ENCODE measurements around the gene C19orf18. TPM values are rescaled to one million over a fixed set of nuclear protein-coding genes. Genes with fewer than 3 reads are reported as not detected.

C19orf18 gene
- total RNA-seq, 1 experiment from 2014 or later = 0.43 TPM

DNA sequence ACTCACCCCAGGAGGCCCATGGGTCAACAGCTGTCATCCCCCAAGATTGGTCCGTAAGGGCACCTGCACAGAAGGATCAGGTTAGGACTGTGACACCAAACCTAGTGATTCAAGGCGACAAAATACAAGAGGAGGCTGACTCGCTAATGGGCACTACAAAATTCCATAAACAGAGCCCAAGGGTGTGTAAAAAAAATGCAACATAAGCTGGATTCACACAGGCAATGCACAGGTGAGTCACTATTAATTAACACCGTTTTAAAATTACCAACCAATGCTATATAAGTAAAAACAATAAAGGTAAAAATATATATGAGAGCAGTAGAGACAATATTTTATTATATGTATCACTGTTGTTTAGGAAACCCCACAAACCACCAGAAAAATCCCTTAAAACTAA is 26.3 kb upstream of the C19orf18 start:
- Histone ChIP-seq H3K4me1 (ENCODE audit: insufficient read depth, low read length, poor library complexity, severe bottlenecking) (peaks cover 3% of the 10 kb centered on the region), H3K36me3 (ENCODE audit: insufficient read depth, low read length, poor library complexity, severe bottlenecking) (peaks cover 59% of the 10 kb centered on the region), H3K9me3 (ENCODE audit: low read depth, low read length, poor library complexity, severe bottlenecking) (peaks cover 54% of the 10 kb centered on the region), H3K4me3 (ENCODE audit: low read depth, low read length, poor library complexity, severe bottlenecking) (no peak overlapping the region), H3K27ac (ENCODE audit: low read depth, low read length, poor library complexity, severe bottlenecking) (no peak overlapping the region), H3K27me3 (replicated peaks; ENCODE audit: insufficient read depth, low read depth, low read length, poor library complexity) (no peaks in the 10 kb centered on the region)
- POLR2A ChIA-PET (ENCODE audit: low non-redundant PET) = no interaction called here
- intact Hi-C loops (cut with micrococcal nuclease; ENCODE audit: unreplicated experiment) = no loop called here
- BruUV-seq (replicated peaks) = no TSS peak
- no peak for DNase-seq (ENCODE audit: low spot score)
- no peak for TF ChIP-seq EZH2 (IDR thresholded peaks at IDR 0.05; ENCODE audit: borderline replicate concordance, low read depth, low read length, poor library complexity, severe bottlenecking)
- TF ChIP-seq, protein P1, sequence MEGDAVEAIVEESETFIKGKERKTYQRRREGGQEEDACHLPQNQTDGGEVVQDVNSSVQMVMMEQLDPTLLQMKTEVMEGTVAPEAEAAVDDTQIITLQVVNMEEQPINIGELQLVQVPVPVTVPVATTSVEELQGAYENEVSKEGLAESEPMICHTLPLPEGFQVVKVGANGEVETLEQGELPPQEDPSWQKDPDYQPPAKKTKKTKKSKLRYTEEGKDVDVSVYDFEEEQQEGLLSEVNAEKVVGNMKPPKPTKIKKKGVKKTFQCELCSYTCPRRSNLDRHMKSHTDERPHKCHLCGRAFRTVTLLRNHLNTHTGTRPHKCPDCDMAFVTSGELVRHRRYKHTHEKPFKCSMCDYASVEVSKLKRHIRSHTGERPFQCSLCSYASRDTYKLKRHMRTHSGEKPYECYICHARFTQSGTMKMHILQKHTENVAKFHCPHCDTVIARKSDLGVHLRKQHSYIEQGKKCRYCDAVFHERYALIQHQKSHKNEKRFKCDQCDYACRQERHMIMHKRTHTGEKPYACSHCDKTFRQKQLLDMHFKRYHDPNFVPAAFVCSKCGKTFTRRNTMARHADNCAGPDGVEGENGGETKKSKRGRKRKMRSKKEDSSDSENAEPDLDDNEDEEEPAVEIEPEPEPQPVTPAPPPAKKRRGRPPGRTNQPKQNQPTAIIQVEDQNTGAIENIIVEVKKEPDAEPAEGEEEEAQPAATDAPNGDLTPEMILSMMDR (conservative IDR thresholded peaks at IDR 0.05; ENCODE audit: low read depth, low read length) = no peak
- CTCF ChIA-PET = no interaction called here

- Histone ChIP-seq H3K9me3 (ENCODE audit: low read depth, low read length, poor library complexity, severe bottlenecking) (peaks cover 32% of the 10 kb centered on the region), H3K36me3 (ENCODE audit: insufficient read depth, low read length, poor library complexity, severe bottlenecking) (peaks cover 18% of the 10 kb centered on the region), H3K27ac (ENCODE audit: low read depth, low read length, poor library complexity, severe bottlenecking) (no peak overlapping the region), H3K4me1 (ENCODE audit: insufficient read depth, low read length, poor library complexity, severe bottlenecking) (no peaks in the 10 kb centered on the region), H3K4me3 (ENCODE audit: low read depth, low read length, poor library complexity, severe bottlenecking) (no peak overlapping the region), H3K27me3 (replicated peaks; ENCODE audit: insufficient read depth, low read depth, low read length, poor library complexity) (no peaks in the 10 kb centered on the region)
- TF ChIP-seq, protein P1 (conservative IDR thresholded peaks at IDR 0.05; ENCODE audit: low read depth, low read length) = no peak
- no peak for TF ChIP-seq EZH2 (IDR thresholded peaks at IDR 0.05; ENCODE audit: borderline replicate concordance, low read depth, low read length, poor library complexity, severe bottlenecking)
- no peak for DNase-seq (ENCODE audit: low spot score)
- ChIA-PET CTCF (no interaction called here), POLR2A (ENCODE audit: low non-redundant PET) (no interaction called here)
- intact Hi-C loops (cut with micrococcal nuclease; ENCODE audit: unreplicated experiment) = no loop called here
- BruUV-seq (replicated peaks) = no TSS peak
These were observed 18.5 kb upstream of the C19orf18 start for GRCh38 chr19:57992841-57993240.

GRCh38 chr19:57978586-57979289 is 4.4 kb upstream of the C19orf18 start:
- peaks cover 56% of the 10 kb centered on the region for H3K36me3 ChIP-seq (ENCODE audit: insufficient read depth, low read length, poor library complexity, severe bottlenecking)
- intact Hi-C loops (cut with micrococcal nuclease; ENCODE audit: unreplicated experiment) = no loop called here
- DNase-seq (ENCODE audit: low spot score) = no peak
- H3K27me3 ChIP-seq (replicated peaks; ENCODE audit: insufficient read depth, low read depth, low read length, poor library complexity) = no peaks in the 10 kb centered on the region
- H3K27ac ChIP-seq (ENCODE audit: low read depth, low read length, poor library complexity, severe bottlenecking) = no peak overlapping the region
- H3K9me3 ChIP-seq (ENCODE audit: low read depth, low read length, poor library complexity, severe bottlenecking) = peaks cover 94% of the 10 kb centered on the region
- POLR2A ChIA-PET (ENCODE audit: low non-redundant PET) = no interaction called here
- no TSS peak for BruUV-seq (replicated peaks)
- no peak for TF ChIP-seq EZH2 (IDR thresholded peaks at IDR 0.05; ENCODE audit: borderline replicate concordance, low read depth, low read length, poor library complexity, severe bottlenecking)
- TF ChIP-seq, protein P1 (conservative IDR thresholded peaks at IDR 0.05; ENCODE audit: low read depth, low read length) = no peak
- CTCF ChIA-PET = no interaction called here
- H3K4me3 ChIP-seq (ENCODE audit: low read depth, low read length, poor library complexity, severe bottlenecking) = no peak overlapping the region
- H3K4me1 ChIP-seq (ENCODE audit: insufficient read depth, low read length, poor library complexity, severe bottlenecking) = no peaks in the 10 kb centered on the region

Data from A673 (cell line).